GM12892 (cell line): ENCODE measurements around the gene TDRD12.

Experiments
- POLR2A ChIP-seq: IDR thresholded peaks from 2 replicates; pipeline ENCODE4 v1.6.1; 2011; ENCODE audit warnings: low read depth, low read length, control low read depth
- TAF1 ChIP-seq: IDR thresholded peaks from 2 replicates; pipeline ENCODE4 v1.6.1; 2011; ENCODE audit warnings: low read depth, mild to moderate bottlenecking, control low read depth, low read length, borderline replicate concordance

DNA sequence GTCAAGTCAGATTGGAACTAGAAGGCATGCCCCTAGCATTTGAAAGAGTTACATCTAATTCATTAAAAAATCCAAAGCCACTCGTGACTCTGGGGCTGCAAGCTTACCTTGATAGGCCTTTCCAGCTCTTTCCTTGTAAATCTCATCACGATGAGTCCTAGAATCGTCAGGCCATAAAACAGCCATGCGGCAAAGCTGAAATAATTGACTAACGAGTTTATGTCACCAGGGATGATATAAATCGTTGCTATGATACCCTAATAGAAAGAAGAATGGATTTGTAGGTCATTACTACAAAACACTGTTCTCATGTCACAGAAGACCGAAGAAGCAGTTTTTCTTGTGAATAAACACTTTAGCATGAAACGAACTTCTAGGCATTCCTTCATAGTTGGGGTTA is 122.5 kb downstream of the TDRD12 start:
- TF ChIP-seq POLR2A = no peak
- no peak for TF ChIP-seq TAF1
